Liver (tissue), 9 donors: ENCODE data around the gene LPP. TPM values are rescaled to one million over a fixed set of nuclear protein-coding genes. Genes with fewer than 3 reads are reported as not detected.

ENCODE experiments used
- DNase-seq: peaks from one replicate; pipeline ENCODE4 v3.0.0-alpha.2; 2017; ENCODE audit warnings: low spot score
- H3K27ac ChIP-seq, 2 donors: one replicate each; pipeline ENCODE4 v1.7.0; 2013; ENCODE audit warnings: inconsistent platforms in 2 of 2, low read length in 2 of 2, control low read depth in 1 of 2, low read depth in 1 of 2, mild to moderate bottlenecking in 1 of 2
- H3K27me3 ChIP-seq, 4 donors: one replicate each; pipeline versions ENCODE4 v1.6.1 to v1.7.0; 2013; ENCODE audit warnings: low read length in 3 of 4, inconsistent platforms in 1 of 4, mild to moderate bottlenecking in 1 of 4, moderate library complexity in 1 of 4; ENCODE audit not compliant: control insufficient read depth in 4 of 4, insufficient read depth in 4 of 4
- H3K36me3 ChIP-seq, 4 donors: one replicate each; pipeline versions ENCODE4 v1.6.1 to v1.7.0; 2013; ENCODE audit warnings: low read length in 3 of 4, mild to moderate bottlenecking in 3 of 4, low read depth in 1 of 4, moderate library complexity in 1 of 4; ENCODE audit not compliant: control insufficient read depth in 4 of 4, insufficient read depth in 3 of 4
- H3K4me1 ChIP-seq, 4 donors: one replicate each; pipeline versions ENCODE4 v1.6.1 to v1.7.0; 2013; ENCODE audit warnings: low read length in 3 of 4, mild to moderate bottlenecking in 3 of 4, moderate library complexity in 1 of 4; ENCODE audit not compliant: control insufficient read depth in 4 of 4, insufficient read depth in 4 of 4
- H3K4me3 ChIP-seq, 3 donors: one replicate each; pipeline versions ENCODE4 v1.6.1 to v1.7.0; 2013; ENCODE audit warnings: low read length in 3 of 3, control low read depth in 1 of 3, low read depth in 1 of 3, mild to moderate bottlenecking in 1 of 3
- H3K9ac ChIP-seq, 2 donors: one replicate each; pipeline ENCODE4 v1.7.0; 2013; ENCODE audit warnings: low read length in 2 of 2, mild to moderate bottlenecking in 2 of 2, moderate library complexity in 2 of 2, control low read depth in 1 of 2, low read depth in 1 of 2
- H3K9me3 ChIP-seq, 4 donors: one replicate each; pipeline versions ENCODE4 v1.6.1 to v1.7.0; 2013; ENCODE audit warnings: low read length in 3 of 4; ENCODE audit not compliant: control insufficient read depth in 4 of 4
- EGR1 ChIP-seq, 2 donors: IDR thresholded peaks; 2 replicates each; pipeline ENCODE4 v1.6.1; 2016 to 2018; ENCODE audit warnings: antibody characterized with exemption in 2 of 2, low read depth in 2 of 2
- FOXA1 ChIP-seq: IDR thresholded peaks from 2 replicates; pipeline ENCODE4 v1.6.1; 2016; ENCODE audit warnings: antibody characterized with exemption
- FOXA2 ChIP-seq: IDR thresholded peaks from 2 replicates; pipeline ENCODE4 v1.6.1; 2016; ENCODE audit warnings: antibody characterized with exemption
- GABPA ChIP-seq, 2 donors: IDR thresholded peaks in 1 of 2; conservative IDR thresholded peaks in 1 of 2; 2 replicates each; pipeline ENCODE4 v1.6.1; 2016; ENCODE audit warnings: antibody characterized with exemption in 2 of 2, mild to moderate bottlenecking in 1 of 2, moderate library complexity in 1 of 2
- HNF4A ChIP-seq, 2 donors: conservative IDR thresholded peaks; 2 replicates each; pipeline ENCODE4 v1.6.1; 2016; ENCODE audit warnings: antibody characterized with exemption in 2 of 2, mild to moderate bottlenecking in 2 of 2
- HNF4G ChIP-seq: IDR thresholded peaks from 2 replicates; pipeline ENCODE4 v1.6.1; 2016; ENCODE audit warnings: antibody characterized with exemption
- JUND ChIP-seq, 2 donors: IDR thresholded peaks; 2 replicates each; pipeline ENCODE4 v1.6.1; 2016; ENCODE audit warnings: antibody characterized with exemption in 2 of 2
- NR2F2 ChIP-seq: IDR thresholded peaks from 2 replicates; pipeline ENCODE4 v1.6.1; 2016; ENCODE audit warnings: antibody characterized with exemption
- RAD21 ChIP-seq, 2 donors: IDR thresholded peaks; 2 replicates each; pipeline ENCODE4 v1.6.1; 2016; ENCODE audit warnings: antibody characterized with exemption in 2 of 2, mild to moderate bottlenecking in 2 of 2
- RXRA ChIP-seq, 2 donors: IDR thresholded peaks; 2 replicates each; pipeline ENCODE4 v1.6.1; 2017 to 2018; ENCODE audit warnings: antibody characterized with exemption in 2 of 2, mild to moderate bottlenecking in 1 of 2
- SP1 ChIP-seq: IDR thresholded peaks from 2 replicates; pipeline ENCODE4 v1.6.1; 2018; ENCODE audit warnings: antibody characterized with exemption, mild to moderate bottlenecking
- TAF1 ChIP-seq: conservative IDR thresholded peaks from 2 replicates; pipeline ENCODE4 v1.6.1; 2016; ENCODE audit warnings: antibody characterized with exemption, mild to moderate bottlenecking
- YY1 ChIP-seq: IDR thresholded peaks from 2 replicates; pipeline ENCODE4 v1.6.1; 2016; ENCODE audit warnings: antibody characterized with exemption, mild to moderate bottlenecking
- WGBS: extraction: QIAGEN DNeasy Blood & Tissue Kit; methylation state at CpG from one replicate; pipeline ENCODE4 v1.1.7; 2013; 5-methylcytosine and 5-hydroxymethylcytosine counted together
- polyA plus RNA-seq, 2 donors: library from polyadenylated mRNA; stranded (reverse) in 1 of 2; unstranded in 1 of 2; fragments of 200-250 nt in 1 of 2; fragments of >200 nt in 1 of 2; fragmentation: Nextera tagmentation in 1 of 2; extraction: Ambion mirVana in 1 of 2; gene quantifications; one replicate each; pipeline versions ENCODE4 v1.2.1 to v1.2.3, GENCODE V29; 2013 to 2015
- total RNA-seq, 2 donors: library from RNA; depleted of rRNA; stranded (reverse); fragments of >200 nt; gene quantifications; one replicate each; pipeline ENCODE4 v1.2.3, GENCODE V29; 2014
- TF ChIP-seq, protein P1 (sequence below): IDR thresholded peaks from 2 replicates; pipeline ENCODE4 v1.6.1; 2016; ENCODE audit warnings: antibody characterized with exemption
- TF ChIP-seq, protein P2 (sequence below): IDR thresholded peaks from 2 replicates; pipeline ENCODE4 v1.6.1; 2016; ENCODE audit warnings: antibody characterized with exemption, mild to moderate bottlenecking
- TF ChIP-seq, protein P3 (sequence below): fragments of 150-350 bp; IDR thresholded peaks from 2 replicates; pipeline ENCODE4 v1.5.1; 2017; ENCODE audit warnings: improper control_type of control experiment, low read depth, low read length; ENCODE audit not compliant: missing input control
- TF ChIP-seq, protein P4 (sequence below): IDR thresholded peaks from 2 replicates; pipeline ENCODE4 v1.6.1; 2016; ENCODE audit warnings: antibody characterized with exemption
- TF ChIP-seq, protein P5 (sequence below): IDR thresholded peaks from 2 replicates; pipeline ENCODE4 v1.6.1; 2016; ENCODE audit warnings: antibody characterized with exemption
- donor health status: healthy.
- donor health status: healthy.
- donor health status: healthy.
- donor health status: healthy.
- donor health status: healthy.

Gene LPP
- total and polyA plus RNA-seq, 4 donors, result 3.3 to 53.7 (median 28.2) TPM

DNA sequence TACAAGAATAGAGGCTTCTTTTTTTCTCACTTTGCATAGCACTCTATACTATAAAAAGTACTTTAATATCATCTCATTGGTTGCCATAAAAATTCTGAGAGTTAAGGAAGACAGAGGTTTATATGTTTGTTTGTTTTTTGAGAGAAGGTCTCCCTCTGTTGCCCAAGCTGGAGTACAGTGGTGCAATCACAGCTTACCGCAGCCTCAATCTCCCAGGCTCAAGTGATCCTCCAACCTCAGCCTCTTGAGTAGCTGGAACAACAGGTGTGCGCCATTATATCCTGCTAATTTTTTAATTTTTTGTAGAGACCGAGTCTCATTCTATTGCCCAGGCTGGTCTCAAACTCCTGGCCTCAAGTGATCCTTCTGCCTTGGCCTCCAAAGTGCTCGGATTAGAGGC lies 250.2 kb downstream of the LPP start:
- peaks cover 9 to 37% (median 21%) of the 10 kb centered on the region in 4 donors for H3K4me1 ChIP-seq
- no peaks in the 10 kb centered on the region for H3K9me3 ChIP-seq
- no peak overlapping the region for H3K9ac ChIP-seq
- DNase-seq, result no peak
- H3K4me3 ChIP-seq, result no peak overlapping the region
- H3K27ac ChIP-seq, result no peak overlapping the region
- no peaks in the 10 kb centered on the region for H3K27me3 ChIP-seq
- TF ChIP-seq, protein P1, sequence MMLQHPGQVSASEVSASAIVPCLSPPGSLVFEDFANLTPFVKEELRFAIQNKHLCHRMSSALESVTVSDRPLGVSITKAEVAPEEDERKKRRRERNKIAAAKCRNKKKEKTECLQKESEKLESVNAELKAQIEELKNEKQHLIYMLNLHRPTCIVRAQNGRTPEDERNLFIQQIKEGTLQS, result no peak
- no peak for TF ChIP-seq FOXA1
- no peak for TF ChIP-seq SP1
- TF ChIP-seq, protein P2, sequence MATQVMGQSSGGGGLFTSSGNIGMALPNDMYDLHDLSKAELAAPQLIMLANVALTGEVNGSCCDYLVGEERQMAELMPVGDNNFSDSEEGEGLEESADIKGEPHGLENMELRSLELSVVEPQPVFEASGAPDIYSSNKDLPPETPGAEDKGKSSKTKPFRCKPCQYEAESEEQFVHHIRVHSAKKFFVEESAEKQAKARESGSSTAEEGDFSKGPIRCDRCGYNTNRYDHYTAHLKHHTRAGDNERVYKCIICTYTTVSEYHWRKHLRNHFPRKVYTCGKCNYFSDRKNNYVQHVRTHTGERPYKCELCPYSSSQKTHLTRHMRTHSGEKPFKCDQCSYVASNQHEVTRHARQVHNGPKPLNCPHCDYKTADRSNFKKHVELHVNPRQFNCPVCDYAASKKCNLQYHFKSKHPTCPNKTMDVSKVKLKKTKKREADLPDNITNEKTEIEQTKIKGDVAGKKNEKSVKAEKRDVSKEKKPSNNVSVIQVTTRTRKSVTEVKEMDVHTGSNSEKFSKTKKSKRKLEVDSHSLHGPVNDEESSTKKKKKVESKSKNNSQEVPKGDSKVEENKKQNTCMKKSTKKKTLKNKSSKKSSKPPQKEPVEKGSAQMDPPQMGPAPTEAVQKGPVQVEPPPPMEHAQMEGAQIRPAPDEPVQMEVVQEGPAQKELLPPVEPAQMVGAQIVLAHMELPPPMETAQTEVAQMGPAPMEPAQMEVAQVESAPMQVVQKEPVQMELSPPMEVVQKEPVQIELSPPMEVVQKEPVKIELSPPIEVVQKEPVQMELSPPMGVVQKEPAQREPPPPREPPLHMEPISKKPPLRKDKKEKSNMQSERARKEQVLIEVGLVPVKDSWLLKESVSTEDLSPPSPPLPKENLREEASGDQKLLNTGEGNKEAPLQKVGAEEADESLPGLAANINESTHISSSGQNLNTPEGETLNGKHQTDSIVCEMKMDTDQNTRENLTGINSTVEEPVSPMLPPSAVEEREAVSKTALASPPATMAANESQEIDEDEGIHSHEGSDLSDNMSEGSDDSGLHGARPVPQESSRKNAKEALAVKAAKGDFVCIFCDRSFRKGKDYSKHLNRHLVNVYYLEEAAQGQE, result no peak
- WGBS, result 99% methylated on average over 4 of the region's 4 CpGs
- H3K36me3 ChIP-seq, result peaks cover 0 to 13% (median 5%) of the 10 kb centered on the region in 4 donors

DNA sequence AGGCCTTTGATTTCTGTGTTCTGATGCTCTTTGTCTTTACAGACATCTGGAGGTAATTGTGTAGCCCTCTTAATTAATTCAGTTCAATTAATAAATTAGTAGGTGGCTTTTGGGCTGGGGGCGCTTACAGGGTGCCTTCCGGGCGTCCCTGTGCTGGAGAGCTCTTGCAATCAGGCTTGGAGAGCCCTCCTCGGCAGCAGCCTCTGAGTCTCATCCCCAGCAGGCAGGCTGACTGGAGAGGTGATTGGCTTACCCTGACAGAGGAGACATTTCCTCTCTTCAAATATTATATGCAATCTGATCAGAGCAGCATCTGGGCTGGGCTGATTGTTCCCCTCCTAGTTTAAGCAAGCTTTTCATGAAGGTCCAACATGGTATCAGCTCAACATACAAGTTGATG lies 250.7 kb downstream of the LPP start:
- Histone ChIP-seq H3K4me3 (no peak overlapping the region), H3K9me3 (no peaks in the 10 kb centered on the region), H3K9ac (no peak overlapping the region), H3K4me1 (peaks cover 8 to 31% (median 17%) of the 10 kb centered on the region in 4 donors), H3K36me3 (peaks cover 0 to 13% (median 5%) of the 10 kb centered on the region in 4 donors), H3K27ac (no peak overlapping the region), H3K27me3 (no peaks in the 10 kb centered on the region)
- WGBS, result 100% methylated on average over 4 of the region's 4 CpGs
- TF ChIP-seq, protein P2, result no peak
- TF ChIP-seq, protein P3, sequence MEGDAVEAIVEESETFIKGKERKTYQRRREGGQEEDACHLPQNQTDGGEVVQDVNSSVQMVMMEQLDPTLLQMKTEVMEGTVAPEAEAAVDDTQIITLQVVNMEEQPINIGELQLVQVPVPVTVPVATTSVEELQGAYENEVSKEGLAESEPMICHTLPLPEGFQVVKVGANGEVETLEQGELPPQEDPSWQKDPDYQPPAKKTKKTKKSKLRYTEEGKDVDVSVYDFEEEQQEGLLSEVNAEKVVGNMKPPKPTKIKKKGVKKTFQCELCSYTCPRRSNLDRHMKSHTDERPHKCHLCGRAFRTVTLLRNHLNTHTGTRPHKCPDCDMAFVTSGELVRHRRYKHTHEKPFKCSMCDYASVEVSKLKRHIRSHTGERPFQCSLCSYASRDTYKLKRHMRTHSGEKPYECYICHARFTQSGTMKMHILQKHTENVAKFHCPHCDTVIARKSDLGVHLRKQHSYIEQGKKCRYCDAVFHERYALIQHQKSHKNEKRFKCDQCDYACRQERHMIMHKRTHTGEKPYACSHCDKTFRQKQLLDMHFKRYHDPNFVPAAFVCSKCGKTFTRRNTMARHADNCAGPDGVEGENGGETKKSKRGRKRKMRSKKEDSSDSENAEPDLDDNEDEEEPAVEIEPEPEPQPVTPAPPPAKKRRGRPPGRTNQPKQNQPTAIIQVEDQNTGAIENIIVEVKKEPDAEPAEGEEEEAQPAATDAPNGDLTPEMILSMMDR, result no peak
- TF ChIP-seq HNF4G, result no peak
- no peak for TF ChIP-seq GABPA (IDR thresholded peaks at IDR 0.05 in 1 of 2, conservative IDR thresholded peaks at IDR 0.05 in 1 of 2)
- TF ChIP-seq NR2F2, result no peak
- no peak for TF ChIP-seq SP1
- TF ChIP-seq EGR1 (IDR thresholded peaks at IDR 0.05; ENCODE audit: low read depth in 2 of 2), result no peak
- TF ChIP-seq RAD21 (IDR thresholded peaks at IDR 0.05), result no peak
- no peak for TF ChIP-seq TAF1
- no peak for TF ChIP-seq FOXA2
- TF ChIP-seq HNF4A (conservative IDR thresholded peaks at IDR 0.05), result no peak
- TF ChIP-seq JUND (IDR thresholded peaks at IDR 0.05), result no peak
- TF ChIP-seq, protein P4, sequence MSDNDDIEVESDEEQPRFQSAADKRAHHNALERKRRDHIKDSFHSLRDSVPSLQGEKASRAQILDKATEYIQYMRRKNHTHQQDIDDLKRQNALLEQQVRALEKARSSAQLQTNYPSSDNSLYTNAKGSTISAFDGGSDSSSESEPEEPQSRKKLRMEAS, result no peak
- TF ChIP-seq YY1, result no peak
- no peak for TF ChIP-seq FOXA1
- TF ChIP-seq, protein P1, result no peak
- TF ChIP-seq, protein P5, sequence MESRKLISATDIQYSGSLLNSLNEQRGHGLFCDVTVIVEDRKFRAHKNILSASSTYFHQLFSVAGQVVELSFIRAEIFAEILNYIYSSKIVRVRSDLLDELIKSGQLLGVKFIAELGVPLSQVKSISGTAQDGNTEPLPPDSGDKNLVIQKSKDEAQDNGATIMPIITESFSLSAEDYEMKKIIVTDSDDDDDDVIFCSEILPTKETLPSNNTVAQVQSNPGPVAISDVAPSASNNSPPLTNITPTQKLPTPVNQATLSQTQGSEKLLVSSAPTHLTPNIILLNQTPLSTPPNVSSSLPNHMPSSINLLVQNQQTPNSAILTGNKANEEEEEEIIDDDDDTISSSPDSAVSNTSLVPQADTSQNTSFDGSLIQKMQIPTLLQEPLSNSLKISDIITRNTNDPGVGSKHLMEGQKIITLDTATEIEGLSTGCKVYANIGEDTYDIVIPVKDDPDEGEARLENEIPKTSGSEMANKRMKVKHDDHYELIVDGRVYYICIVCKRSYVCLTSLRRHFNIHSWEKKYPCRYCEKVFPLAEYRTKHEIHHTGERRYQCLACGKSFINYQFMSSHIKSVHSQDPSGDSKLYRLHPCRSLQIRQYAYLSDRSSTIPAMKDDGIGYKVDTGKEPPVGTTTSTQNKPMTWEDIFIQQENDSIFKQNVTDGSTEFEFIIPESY, result no peak
- TF ChIP-seq RXRA (IDR thresholded peaks at IDR 0.05), result no peak
- DNase-seq, result no peak
